ENCODE results near the gene ADCK1. TPM values are rescaled to one million over a fixed set of nuclear protein-coding genes. Genes with fewer than 3 reads are reported as not detected.

The ADCK1 gene
- total RNA-seq, 1 experiment from 2014 or later = 11.8 TPM

GRCh38 chr14:77861201-77861600, 61.3 kb downstream of the ADCK1 start:
- no peak for DNase-seq (ENCODE audit: low spot score)
- in situ Hi-C loops (cut with HindIII; ENCODE audit: low sequenced_read_pairs) = no loop called here

DNA sequence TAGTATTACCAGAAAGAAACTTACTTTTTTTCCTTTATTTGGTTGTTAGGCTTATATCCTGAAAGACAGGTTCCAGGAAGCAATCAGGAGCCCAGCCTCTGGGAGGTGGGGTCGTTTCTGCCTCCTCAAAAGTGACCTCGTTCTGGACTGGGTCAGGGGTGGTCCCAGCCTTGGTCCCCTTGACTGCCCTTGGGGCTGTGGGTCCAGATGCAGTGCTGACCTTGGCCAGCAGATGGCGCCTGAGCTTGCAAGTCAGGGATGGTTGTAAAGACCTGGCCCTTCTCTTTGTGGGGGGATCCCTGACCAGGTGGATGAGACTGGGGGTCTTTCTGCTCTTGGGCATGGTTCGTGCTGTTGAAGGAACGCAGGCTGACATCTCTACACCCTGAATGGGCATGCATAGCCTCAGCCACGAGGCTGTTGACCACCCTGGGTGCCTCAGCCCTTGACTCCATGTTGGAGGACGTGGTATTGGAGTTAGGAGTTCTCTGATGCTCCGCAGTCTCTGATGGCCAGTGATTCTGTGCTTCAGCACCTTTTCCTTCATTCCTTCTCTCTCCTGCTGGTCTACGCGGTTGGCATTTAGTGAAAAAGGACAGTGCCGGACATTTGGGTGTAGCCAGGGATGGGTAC, 62.4 kb downstream of the ADCK1 start:
- in situ Hi-C loops (cut with HindIII; ENCODE audit: low sequenced_read_pairs) = no loop called here
- DNase-seq (ENCODE audit: low spot score) = peak; percentile 69

DNA sequence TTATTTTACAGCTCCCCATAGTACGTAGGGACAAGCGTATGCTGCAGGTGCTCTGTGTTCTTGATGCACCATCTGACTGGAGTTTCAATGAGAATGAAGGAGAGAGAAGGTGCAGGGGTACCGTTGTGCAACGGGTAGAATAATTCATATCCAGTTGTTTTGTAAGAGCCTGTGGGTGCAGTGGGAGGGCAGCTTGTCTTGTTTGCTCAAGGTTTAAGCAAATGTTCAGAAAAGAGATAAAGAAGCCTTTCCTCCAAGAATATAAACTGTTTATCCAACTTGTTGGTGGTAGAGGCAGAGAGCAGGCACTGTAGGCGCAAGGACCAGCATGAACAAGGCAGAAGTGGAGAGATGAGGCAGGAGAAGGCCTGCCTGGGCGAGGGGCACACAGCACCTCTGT, 64.2 kb downstream of the ADCK1 start:
- in situ Hi-C loops (cut with HindIII; ENCODE audit: low sequenced_read_pairs) = no loop called here
- DNase-seq (ENCODE audit: low spot score) = no peak

DNA sequence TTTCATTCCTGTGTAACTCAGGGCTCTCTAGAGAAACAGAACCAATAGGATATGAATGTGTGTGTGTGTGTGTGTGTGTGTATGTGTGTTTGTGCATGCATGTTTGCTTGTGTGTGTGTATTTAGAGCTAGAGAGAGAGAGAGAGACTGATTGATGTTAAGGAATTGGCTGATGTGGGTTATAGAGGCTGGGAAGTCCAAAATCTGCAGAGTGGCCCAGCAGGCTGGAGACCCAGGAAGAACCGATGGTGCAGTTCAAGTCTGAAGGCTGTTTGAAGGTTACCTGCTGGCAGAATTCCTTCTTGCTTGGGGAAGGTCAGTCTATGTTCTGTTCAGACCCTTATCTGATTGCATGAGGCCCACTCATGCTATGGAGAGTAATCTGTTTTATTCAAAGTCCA, 64.7 kb downstream of the ADCK1 start:
- in situ Hi-C loops (cut with HindIII; ENCODE audit: low sequenced_read_pairs) = no loop called here
- DNase-seq (ENCODE audit: low spot score) = no peak

DNA sequence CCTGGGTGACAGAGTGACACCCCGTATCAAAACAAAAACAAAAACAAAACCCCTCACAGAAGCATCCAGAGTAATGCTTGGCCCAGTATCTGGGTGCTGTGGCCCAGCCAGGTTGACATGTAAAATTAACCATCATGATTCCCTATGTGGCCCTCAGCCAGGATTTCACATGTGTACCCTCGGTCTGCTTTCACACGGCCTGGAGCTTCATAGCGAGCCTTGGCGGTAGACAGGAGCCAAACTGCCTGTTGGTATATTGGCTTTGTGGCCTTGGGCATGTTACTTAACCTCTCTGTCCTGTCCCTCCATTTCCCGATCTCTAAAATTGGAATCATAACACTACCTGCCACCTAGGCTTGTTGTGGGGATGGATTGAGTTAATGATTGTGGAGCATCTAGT, 65.5 kb downstream of the ADCK1 start:
- no peak for DNase-seq (ENCODE audit: low spot score)
- in situ Hi-C loops (cut with HindIII; ENCODE audit: low sequenced_read_pairs) = no loop called here

GRCh38 chr14:77866932-77867331, 67.0 kb downstream of the ADCK1 start:
- no peak for DNase-seq (ENCODE audit: low spot score)
- in situ Hi-C loops (cut with HindIII; ENCODE audit: low sequenced_read_pairs) = no loop called here

- in situ Hi-C loops (cut with HindIII; ENCODE audit: low sequenced_read_pairs) = no loop called here
- DNase-seq (ENCODE audit: low spot score) = no peak
Measured at GRCh38 chr14:77867476-77867875, 67.6 kb downstream of the ADCK1 start.

- no peak for DNase-seq (ENCODE audit: low spot score)
- in situ Hi-C loops (cut with HindIII; ENCODE audit: low sequenced_read_pairs) = no loop called here
Measured at GRCh38 chr14:77868552-77869285, 68.8 kb downstream of the ADCK1 start.

GRCh38 chr14:77869340-77869739, 69.4 kb downstream of the ADCK1 start:
- in situ Hi-C loops (cut with HindIII; ENCODE audit: low sequenced_read_pairs) = no loop called here
- no peak for DNase-seq (ENCODE audit: low spot score)

- DNase-seq (ENCODE audit: low spot score) = no peak
- in situ Hi-C loops (cut with HindIII; ENCODE audit: low sequenced_read_pairs) = no loop called here
Measured at GRCh38 chr14:77870646-77871045, 70.7 kb downstream of the ADCK1 start.

- in situ Hi-C loops (cut with HindIII; ENCODE audit: low sequenced_read_pairs) = no loop called here
- no peak for DNase-seq (ENCODE audit: low spot score)
Measured at GRCh38 chr14:77872152-77872551, 72.2 kb downstream of the ADCK1 start.

GRCh38 chr14:77872983-77873382, 73.1 kb downstream of the ADCK1 start:
- in situ Hi-C loops (cut with HindIII; ENCODE audit: low sequenced_read_pairs) = no loop called here
- DNase-seq (ENCODE audit: low spot score) = no peak

GRCh38 chr14:77878783-77879182, 78.9 kb downstream of the ADCK1 start:
- DNase-seq (ENCODE audit: low spot score) = no peak
- in situ Hi-C loops (cut with HindIII; ENCODE audit: low sequenced_read_pairs) = no loop called here

- no peak for DNase-seq (ENCODE audit: low spot score)
- in situ Hi-C loops (cut with HindIII; ENCODE audit: low sequenced_read_pairs) = no loop called here
Measured at GRCh38 chr14:77880056-77880455, 80.1 kb downstream of the ADCK1 start.

GRCh38 chr14:77882098-77882497, 82.2 kb downstream of the ADCK1 start:
- in situ Hi-C loops (cut with HindIII; ENCODE audit: low sequenced_read_pairs) = no loop called here
- no peak for DNase-seq (ENCODE audit: low spot score)

DNA sequence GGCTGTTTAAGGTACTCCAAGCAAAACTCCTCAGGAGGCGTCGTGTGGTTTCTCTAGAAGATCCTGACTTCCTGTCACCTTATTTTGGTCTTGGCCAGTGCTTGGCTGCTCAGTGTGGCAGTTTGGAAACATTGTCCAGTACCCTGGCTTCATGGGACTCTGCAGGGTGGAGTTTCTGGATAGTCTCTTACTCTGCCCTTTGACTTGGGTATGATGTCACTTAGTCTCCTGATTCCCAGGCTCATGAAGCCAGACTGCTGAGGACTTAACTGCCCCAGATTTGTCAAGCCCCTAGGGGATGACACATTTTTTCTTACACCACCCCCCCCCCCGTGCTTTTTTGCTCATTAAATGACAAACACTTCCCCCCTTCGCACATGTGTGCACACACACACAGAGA, 82.7 kb downstream of the ADCK1 start:
- no peak for DNase-seq (ENCODE audit: low spot score)
- in situ Hi-C loops (cut with HindIII; ENCODE audit: low sequenced_read_pairs) = no loop called here

DNA sequence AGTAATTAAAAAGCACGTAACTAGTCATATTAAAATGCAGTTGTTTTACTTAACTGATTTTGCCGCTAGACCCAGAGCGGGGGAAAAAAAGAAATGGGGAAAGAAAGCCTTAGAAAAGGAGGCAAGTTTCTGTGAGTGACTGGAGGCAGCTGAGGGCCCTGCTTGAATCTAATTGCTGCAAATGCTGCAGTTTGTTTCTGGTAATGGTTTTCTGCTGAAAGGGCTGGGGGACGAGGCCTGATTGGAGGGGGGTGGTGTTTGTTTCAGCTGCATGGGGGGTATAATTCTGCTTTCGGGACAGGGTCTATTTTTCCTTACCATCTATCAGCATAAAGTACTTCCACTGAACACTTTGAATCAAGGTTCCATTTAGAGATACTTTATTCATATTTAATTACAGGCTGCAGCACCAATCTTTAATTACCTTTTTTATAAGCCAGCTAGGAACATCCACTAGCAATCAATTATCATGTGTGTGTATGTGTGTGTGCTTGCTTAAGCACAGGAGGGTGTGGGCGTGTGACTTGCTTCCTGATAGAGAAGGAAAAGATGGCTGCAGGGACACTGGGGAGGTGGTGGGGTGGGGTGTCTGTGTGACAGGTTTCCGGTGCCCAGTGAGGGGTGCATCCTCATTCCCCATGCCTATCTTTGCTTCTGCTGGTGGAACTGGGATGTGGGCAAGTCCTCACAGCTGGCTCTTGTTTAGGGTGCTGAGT, 83.4 kb downstream of the ADCK1 start:
- no peak for DNase-seq (ENCODE audit: low spot score)
- in situ Hi-C loops (cut with HindIII; ENCODE audit: low sequenced_read_pairs) = no loop called here

- no peak for DNase-seq (ENCODE audit: low spot score)
- in situ Hi-C loops (cut with HindIII; ENCODE audit: low sequenced_read_pairs) = no loop called here
Measured at GRCh38 chr14:77883847-77884238, 83.9 kb downstream of the ADCK1 start.

DNA sequence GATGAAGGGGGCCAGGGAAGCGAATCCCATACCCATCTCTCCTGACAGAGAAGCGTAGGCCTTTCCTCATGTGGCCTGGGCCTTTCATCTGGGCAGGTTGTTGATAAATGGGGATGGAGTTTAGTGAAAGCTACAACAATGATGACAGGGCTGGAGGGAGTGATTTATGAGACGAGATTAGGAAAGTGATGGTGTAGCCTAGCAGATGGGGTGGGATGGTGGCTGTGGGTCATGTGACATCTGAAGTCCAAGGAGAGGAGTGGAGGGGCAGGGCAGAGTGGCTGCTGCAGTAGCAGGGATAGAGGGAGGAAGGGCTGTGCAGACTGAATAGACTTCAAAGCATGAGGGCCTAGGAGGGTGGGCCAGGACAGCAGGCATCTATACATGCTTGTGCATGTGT, 85.5 kb downstream of the ADCK1 start:
- in situ Hi-C loops (cut with HindIII; ENCODE audit: low sequenced_read_pairs) = no loop called here
- DNase-seq (ENCODE audit: low spot score) = no peak

GRCh38 chr14:77886010-77886409, 86.1 kb downstream of the ADCK1 start:
- DNase-seq (ENCODE audit: low spot score) = no peak
- in situ Hi-C loops (cut with HindIII; ENCODE audit: low sequenced_read_pairs) = no loop called here

Data from G401 (cell line).